GM23248 (cell line): ENCODE data around the gene BCAS4.

Source experiments
- EZH2 ChIP-seq: fragments of 200-600 bp; sonication (generic); IDR thresholded peaks from 2 replicates; pipeline ENCODE4 v1.6.1; 2018; ENCODE audit warnings: antibody characterized with exemption, mild to moderate bottlenecking; ENCODE audit not compliant: insufficient read depth, poor library complexity, severe bottlenecking
- EZH2phosphoT487 ChIP-seq: fragments of 200-600 bp; sonication (generic); IDR thresholded peaks from 2 replicates; pipeline ENCODE4 v1.6.1; 2018; ENCODE audit warnings: antibody characterized with exemption, moderate library complexity, mild to moderate bottlenecking, low read depth; ENCODE audit not compliant: insufficient read depth

- TF ChIP-seq EZH2 (no peak), EZH2phosphoT487 (no peak)
Observed at GRCh38 chr20:50876816-50877215, 82.0 kb downstream of the BCAS4 start.
